Endothelial cell of umbilical vein (primary cell): ENCODE data around the gene B3GALNT1. TPM values are rescaled to one million over a fixed set of nuclear protein-coding genes. Genes with fewer than 3 reads are reported as not detected.

Source experiments
- BruUV-seq: library from RNA; stranded (reverse); fragments of 400-500 nt; replicated peaks from 2 replicates; lab custom pipeline; 2021; lab: Mats Ljungman, UMichigan
- CTCF ChIA-PET: fragments of 300-600, 350-600 bp; sonication (Branson Sonifier 250); formaldehyde crosslinking; loops from one replicate; lab custom pipeline; 2021; ENCODE audit warnings: antibody characterized with exemption, inconsistent platforms; lab: Charles Lee
- POLR2A ChIA-PET: fragments of 300-600, 350-600 bp; sonication (Branson Sonifier 250); formaldehyde crosslinking; loops from one replicate; lab custom pipeline; 2021; ENCODE audit warnings: antibody characterized with exemption, inconsistent platforms; lab: Charles Lee
- DNase-seq: peaks from one replicate; pipeline ENCODE4 v3.0.0-alpha.2; 2011; ENCODE audit warnings: low read depth, low spot score
- FAIRE-seq: peaks from 2 replicates; lab custom pipeline; 2011; peaks lifted over from hg19 to GRCh38; lab: Jason Lieb, UNC
- H2AFZ ChIP-seq: 2 replicates; pipeline ENCODE4 v1.6.0; 2012; ENCODE audit warnings: low read depth, low read length, control low read depth, inconsistent platforms
- H3K27ac ChIP-seq: 2 replicates; pipeline ENCODE4 v1.5.1; 2011; ENCODE audit warnings: low read depth, mild to moderate bottlenecking, control low read depth, low read length, moderate library complexity; ENCODE audit not compliant: insufficient read depth
- H3K27me3 ChIP-seq, 2 experiments: 2 replicates each; pipeline versions ENCODE4 v1.6.0 to v1.6.1; 2011; ENCODE audit warnings: low read length in 2 of 2, mixed read lengths in 1 of 2; ENCODE audit not compliant: control insufficient read depth in 2 of 2, insufficient read depth in 2 of 2
- H3K36me3 ChIP-seq, 2 experiments: 2 replicates in 1 of 2; 3 replicates in 1 of 2; pipeline ENCODE4 v1.5.1; 2011; ENCODE audit warnings: low read length in 2 of 2, mild to moderate bottlenecking in 1 of 2, moderate library complexity in 1 of 2; ENCODE audit not compliant: control insufficient read depth in 2 of 2, insufficient read depth in 2 of 2; ENCODE audit errors: extremely low read depth in 1 of 2
- H3K4me1 ChIP-seq: 3 replicates; pipeline ENCODE4 v1.5.1; 2011; ENCODE audit warnings: mild to moderate bottlenecking, low read length; ENCODE audit not compliant: control insufficient read depth, insufficient read depth; ENCODE audit errors: extremely low read depth
- H3K4me2 ChIP-seq: 2 replicates; pipeline ENCODE4 v1.6.1; 2011; ENCODE audit warnings: low read length, control low read depth, mixed read lengths; ENCODE audit not compliant: insufficient read depth
- H3K4me3 ChIP-seq, 3 experiments: fragments of 200-600 bp in 1 of 3; sonication (generic), shearing (Covaris generic) in 1 of 3; replicated peaks in 1 of 3; 2 replicates each; pipeline ENCODE4 v1.5.1; 2011 to 2016; ENCODE audit warnings: control low read depth in 3 of 3, low read length in 3 of 3, mild to moderate bottlenecking in 2 of 3, inconsistent platforms in 1 of 3, low read depth in 1 of 3, moderate library complexity in 1 of 3; ENCODE audit not compliant: insufficient read depth in 1 of 3
- H3K79me2 ChIP-seq: 2 replicates; pipeline ENCODE4 v1.6.0; 2012; ENCODE audit warnings: low read length, inconsistent platforms; ENCODE audit not compliant: control insufficient read depth, insufficient read depth
- H3K9ac ChIP-seq: replicated peaks from 2 replicates; pipeline ENCODE3; 2011; ENCODE audit warnings: low read length, control low read depth; ENCODE audit not compliant: insufficient read depth; ENCODE audit errors: extremely low read depth
- H3K9me1 ChIP-seq: replicated peaks from 3 replicates; pipeline ENCODE4 v1.6.0; 2011; ENCODE audit warnings: mild to moderate bottlenecking, low read length; ENCODE audit not compliant: control insufficient read depth, insufficient read depth; ENCODE audit errors: extremely low read depth
- H3K9me3 ChIP-seq: replicated peaks from 2 replicates; pipeline ENCODE4 v1.5.1; 2012; ENCODE audit warnings: low read length, inconsistent platforms; ENCODE audit not compliant: control insufficient read depth, insufficient read depth
- H4K20me1 ChIP-seq: replicated peaks from 2 replicates; pipeline ENCODE3; 2011; ENCODE audit warnings: mild to moderate bottlenecking, low read length; ENCODE audit not compliant: control insufficient read depth, insufficient read depth; ENCODE audit errors: extremely low read depth
- EZH2 ChIP-seq: IDR thresholded peaks from 2 replicates; pipeline ENCODE4 v1.6.1; 2012; ENCODE audit warnings: borderline replicate concordance, low read depth, mild to moderate bottlenecking, moderate library complexity, low read length, inconsistent platforms; ENCODE audit not compliant: severe bottlenecking
- FOS ChIP-seq: IDR thresholded peaks from 2 replicates; pipeline ENCODE4 v1.6.1; 2011; ENCODE audit warnings: mild to moderate bottlenecking, low read length, moderate library complexity, borderline replicate concordance; ENCODE audit not compliant: insufficient read depth
- GATA2 ChIP-seq: IDR thresholded peaks from 2 replicates; pipeline ENCODE4 v1.7.0; 2011; ENCODE audit warnings: low read depth, mild to moderate bottlenecking, moderate library complexity, mixed read lengths, low read length; ENCODE audit not compliant: insufficient read length, insufficient read depth
- MYC ChIP-seq: IDR thresholded peaks from one replicate; pipeline ENCODE4 v1.6.1; 2011; ENCODE audit warnings: mild to moderate bottlenecking, low read depth, low read length
- POLR2A ChIP-seq: IDR thresholded peaks from 2 replicates; pipeline ENCODE4 v1.6.1; 2012; ENCODE audit warnings: low read depth, mild to moderate bottlenecking, control low read depth, low read length
- POLR2AphosphoS5 ChIP-seq: IDR thresholded peaks from 2 replicates; pipeline ENCODE4 v1.6.1; 2012; ENCODE audit warnings: low read depth, mild to moderate bottlenecking, control low read depth, low read length, moderate library complexity; ENCODE audit not compliant: insufficient read depth
- dilution Hi-C: fragments of 300-500 bp; cut with MboI; formaldehyde crosslinking; loops from one replicate; pipeline ENCODE4 v1.15.0; 2019; ENCODE audit warnings: low sequenced_read_pairs; ENCODE audit not compliant: extremely low pct_ligation_motif_present
- intact Hi-C: fragments of 100-400 bp; cut with micrococcal nuclease; formaldehyde crosslinking; loops from one replicate; pipeline ENCODE4 v1.10.0; 2022
- polyA plus RNA-seq, 4 experiments: library from polyadenylated mRNA; depleted of rRNA in 3 of 4; stranded (reverse) in 3 of 4; unstranded in 1 of 4; fragments of >200 nt; gene quantifications; 2 replicates each; pipeline versions ENCODE4 v1.2.1 to v1.2.3, GENCODE V29; 2011 to 2012; ENCODE audit warnings: missing spikeins in 1 of 4
- total RNA-seq: library from RNA; stranded (reverse); gene quantifications from 2 replicates; pipeline ENCODE4 v1.2.3, GENCODE V29; 2021
- TF ChIP-seq, protein P1 (sequence below): IDR thresholded peaks from 2 replicates; pipeline ENCODE4 v1.6.1; 2011; ENCODE audit not compliant: insufficient read depth, insufficient read length
- TF ChIP-seq, protein P2 (sequence below), 2 donors: IDR thresholded peaks; 1 replicate in 1 of 2; 2 replicates in 1 of 2; pipeline ENCODE4 v1.5.1; 2011; ENCODE audit warnings: low read length in 2 of 2, mild to moderate bottlenecking in 2 of 2, moderate library complexity in 2 of 2, control low read depth in 1 of 2, inconsistent platforms in 1 of 2, low read depth in 1 of 2; ENCODE audit not compliant: insufficient read depth in 1 of 2; ENCODE audit errors: extremely low read depth in 1 of 2

Gene B3GALNT1
- total and polyA plus RNA-seq, 2 donors (not counting 3 experiments of a cell fraction or from before 2014, with no cell fraction given) = 19.4 to 29.4 TPM

DNA sequence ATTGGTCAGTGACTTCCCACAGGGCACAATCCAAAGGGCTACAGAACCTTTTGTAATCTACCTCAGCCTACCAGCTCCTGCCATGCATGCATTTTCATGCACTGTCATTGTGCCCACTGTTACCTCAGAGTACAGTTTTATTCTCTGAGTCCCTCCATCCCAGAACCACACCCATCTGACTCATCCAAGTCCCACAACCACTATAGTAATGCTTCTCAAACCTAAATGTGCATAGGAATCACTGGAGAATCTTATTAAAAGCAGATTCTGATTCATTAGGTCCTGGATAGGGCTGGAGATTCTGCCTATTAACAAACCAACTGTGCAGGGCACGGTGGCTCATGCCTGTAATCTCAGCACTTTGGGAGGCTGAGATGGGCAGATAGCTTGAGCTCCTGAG is 3.7 kb upstream of the B3GALNT1 start:
- H3K9ac ChIP-seq = no peak overlapping the region
- POLR2A ChIA-PET = no interaction called here
- CTCF ChIA-PET = no interaction called here
- TF ChIP-seq, protein P1, sequence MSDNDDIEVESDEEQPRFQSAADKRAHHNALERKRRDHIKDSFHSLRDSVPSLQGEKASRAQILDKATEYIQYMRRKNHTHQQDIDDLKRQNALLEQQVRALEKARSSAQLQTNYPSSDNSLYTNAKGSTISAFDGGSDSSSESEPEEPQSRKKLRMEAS = no peak
- H3K79me2 ChIP-seq = no peaks in the 10 kb centered on the region
- no peak for FAIRE-seq
- H3K4me2 ChIP-seq = no peak overlapping the region
- no peaks in the 10 kb centered on the region for H3K36me3 ChIP-seq
- intact Hi-C loops (loop anchor here (5.0 kb wide), 1 partner anchor 157 kb away; no protein-coding TSS in a partner anchor), dilution Hi-C loops (no loop called here)
- DNase-seq = no peak
- no peak overlapping the region for H2AFZ ChIP-seq
- H3K4me3 ChIP-seq = no peak overlapping the region
- peaks cover 3% of the 10 kb centered on the region for H3K4me1 ChIP-seq
- no peaks in the 10 kb centered on the region for H3K27me3 ChIP-seq
- BruUV-seq = no TSS peak
- no peaks in the 10 kb centered on the region for H3K9me3 ChIP-seq
- H4K20me1 ChIP-seq = no peaks in the 10 kb centered on the region
- H3K9me1 ChIP-seq = no peaks in the 10 kb centered on the region
- H3K27ac ChIP-seq = no peak overlapping the region

DNA sequence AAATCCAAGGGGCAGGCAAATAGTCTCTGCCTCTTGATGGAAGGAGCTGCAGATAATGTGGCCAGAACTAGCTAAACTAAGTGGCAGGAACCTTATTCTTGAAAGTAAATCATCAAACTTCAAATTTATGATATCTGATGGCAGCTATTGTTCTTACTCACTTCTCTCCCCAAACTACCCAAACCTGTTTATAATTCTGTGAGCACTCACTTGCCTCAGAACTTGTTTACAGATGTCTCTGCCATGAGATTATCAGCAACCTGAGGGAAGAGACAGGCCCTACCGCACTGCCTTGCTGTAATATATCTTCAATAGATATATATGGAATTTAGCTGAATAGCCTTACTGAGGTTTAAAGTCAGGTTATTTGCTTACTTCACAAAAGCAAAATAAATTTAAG is 2.2 kb upstream of the B3GALNT1 start:
- FAIRE-seq = no peak
- Histone ChIP-seq H4K20me1 (no peaks in the 10 kb centered on the region), H3K4me2 (no peak overlapping the region), H3K4me3 (no peak overlapping the region), H3K9me1 (no peaks in the 10 kb centered on the region), H3K27ac (no peak overlapping the region), H3K4me1 (peaks cover 3% of the 10 kb centered on the region), H3K79me2 (no peaks in the 10 kb centered on the region), H3K9me3 (no peaks in the 10 kb centered on the region), H3K9ac (no peak overlapping the region), H3K27me3 (no peaks in the 10 kb centered on the region), H3K36me3 (peaks cover 0 to 4% of the 10 kb centered on the region in 2 experiments), H2AFZ (no peak overlapping the region)
- ChIA-PET CTCF (interaction anchor here (0.5 to 2.9 kb wide), 2 partner anchors 31 to 151 kb away, joined by 3 to 11 read pairs; no protein-coding TSS in a partner anchor), POLR2A (no interaction called here)
- no peak for TF ChIP-seq POLR2A
- TF ChIP-seq EZH2 = no peak
- no peak for TF ChIP-seq GATA2
- TF ChIP-seq, protein P1 = no peak
- no peak for TF ChIP-seq FOS
- no peak for TF ChIP-seq POLR2AphosphoS5
- TF ChIP-seq, protein P2, sequence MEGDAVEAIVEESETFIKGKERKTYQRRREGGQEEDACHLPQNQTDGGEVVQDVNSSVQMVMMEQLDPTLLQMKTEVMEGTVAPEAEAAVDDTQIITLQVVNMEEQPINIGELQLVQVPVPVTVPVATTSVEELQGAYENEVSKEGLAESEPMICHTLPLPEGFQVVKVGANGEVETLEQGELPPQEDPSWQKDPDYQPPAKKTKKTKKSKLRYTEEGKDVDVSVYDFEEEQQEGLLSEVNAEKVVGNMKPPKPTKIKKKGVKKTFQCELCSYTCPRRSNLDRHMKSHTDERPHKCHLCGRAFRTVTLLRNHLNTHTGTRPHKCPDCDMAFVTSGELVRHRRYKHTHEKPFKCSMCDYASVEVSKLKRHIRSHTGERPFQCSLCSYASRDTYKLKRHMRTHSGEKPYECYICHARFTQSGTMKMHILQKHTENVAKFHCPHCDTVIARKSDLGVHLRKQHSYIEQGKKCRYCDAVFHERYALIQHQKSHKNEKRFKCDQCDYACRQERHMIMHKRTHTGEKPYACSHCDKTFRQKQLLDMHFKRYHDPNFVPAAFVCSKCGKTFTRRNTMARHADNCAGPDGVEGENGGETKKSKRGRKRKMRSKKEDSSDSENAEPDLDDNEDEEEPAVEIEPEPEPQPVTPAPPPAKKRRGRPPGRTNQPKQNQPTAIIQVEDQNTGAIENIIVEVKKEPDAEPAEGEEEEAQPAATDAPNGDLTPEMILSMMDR (IDR thresholded peaks at IDR 0.05; ENCODE audit: extremely low read depth in 1 of 2, insufficient read depth in 1 of 2, low read depth in 1 of 2, low read length in 2 of 2) = no peak
- TF ChIP-seq MYC = no peak
- no peak for DNase-seq
- intact Hi-C loops (loop anchor here (5.0 kb wide), 1 partner anchor 155 kb away; no protein-coding TSS in a partner anchor), dilution Hi-C loops (no loop called here)
- BruUV-seq = no TSS peak
